ENCODE measurements around the gene SIVA1. TPM values are rescaled to one million over a fixed set of nuclear protein-coding genes. Genes with fewer than 3 reads are reported as not detected.

The SIVA1 gene
- polyA plus RNA-seq, 1 of the 3 experiments (the other 2 are of a cell fraction) = 137 TPM

DNA sequence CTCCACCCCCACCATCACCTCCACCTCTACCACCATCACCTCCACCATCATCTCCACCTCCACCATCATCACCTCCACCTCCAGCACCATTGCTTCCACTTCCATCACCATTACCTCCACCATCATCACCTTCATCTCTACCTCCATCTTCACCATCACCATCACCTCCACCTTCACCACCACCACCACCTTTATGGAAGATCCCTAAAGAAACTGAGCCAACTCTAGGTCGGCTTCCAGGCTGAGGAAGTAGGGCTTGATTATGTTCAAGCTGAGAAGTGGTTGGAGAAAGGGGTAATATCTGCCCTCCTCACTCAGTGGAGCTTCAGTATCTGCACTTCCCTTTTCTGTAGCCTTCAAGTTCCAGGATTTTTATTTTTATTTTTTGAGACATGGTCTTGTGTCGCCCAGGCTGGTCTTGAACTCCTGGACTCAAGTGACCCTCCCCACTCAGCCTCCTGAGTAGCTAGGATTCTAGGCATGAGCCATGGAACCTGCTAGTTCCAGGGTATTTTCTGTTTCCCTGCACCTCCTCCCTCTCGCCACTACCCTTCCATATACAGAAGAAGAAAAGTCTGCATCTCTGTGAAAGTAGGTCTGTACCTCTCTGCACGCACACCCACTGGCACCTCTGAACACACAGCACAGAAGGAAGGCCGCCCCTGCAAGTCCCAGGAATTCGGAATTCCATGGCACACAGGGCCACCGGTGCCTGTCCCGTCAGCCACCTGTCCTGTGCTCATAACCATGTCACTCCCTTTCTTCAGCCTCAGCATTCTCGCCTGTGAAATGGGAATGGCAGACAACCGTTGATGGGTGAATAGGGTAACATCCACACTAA lies 53.9 kb downstream of the SIVA1 start:
- no peak overlapping the region for H3K4me2 ChIP-seq
- ChIA-PET POLR2A (no interaction called here), CTCF (no interaction called here)
- no peaks in the 10 kb centered on the region for H3K9me2 ChIP-seq
- H3K9me3 ChIP-seq = no peaks in the 10 kb centered on the region
- no peak overlapping the region for H3K27ac ChIP-seq (ENCODE audit: low read depth in 2 of 2, low read length in 1 of 2)
- WGBS (ENCODE audit: low lambda C conversion rate) = 85% methylated on average over 10 of the region's 10 CpGs
- no peaks in the 10 kb centered on the region for H3K36me3 ChIP-seq (replicated peaks in 1 of 2; ENCODE audit: control insufficient read depth in 1 of 2, insufficient read depth in 2 of 2, low read length in 1 of 2)
- no peak for DNase-seq
- no peaks in the 10 kb centered on the region for H3K79me2 ChIP-seq (ENCODE audit: insufficient read depth)
- no peaks in the 10 kb centered on the region for H4K20me1 ChIP-seq (ENCODE audit: insufficient read depth)
- no peak overlapping the region for H3K4me3 ChIP-seq (ENCODE audit: low read depth in 2 of 2, low read length in 1 of 2)
- H3F3A ChIP-seq (replicated peaks; ENCODE audit: insufficient read depth) = peaks cover 3% of the 10 kb centered on the region
- H3K27me3 ChIP-seq (ENCODE audit: insufficient read depth) = no peaks in the 10 kb centered on the region
- H3K9ac ChIP-seq = no peak overlapping the region
- TF ChIP-seq TCF12 (IDR thresholded peaks at IDR 0.05) (no peak), POLR2AphosphoS5 (IDR thresholded peaks at IDR 0.05; ENCODE audit: low read depth, low read length) (no peak), FOXM1 (IDR thresholded peaks at IDR 0.05; ENCODE audit: low read depth) (no peak), SIN3A (IDR thresholded peaks at IDR 0.05; ENCODE audit: borderline replicate concordance, low read depth, low read length) (no peak)
- TF ChIP-seq, protein P1, sequence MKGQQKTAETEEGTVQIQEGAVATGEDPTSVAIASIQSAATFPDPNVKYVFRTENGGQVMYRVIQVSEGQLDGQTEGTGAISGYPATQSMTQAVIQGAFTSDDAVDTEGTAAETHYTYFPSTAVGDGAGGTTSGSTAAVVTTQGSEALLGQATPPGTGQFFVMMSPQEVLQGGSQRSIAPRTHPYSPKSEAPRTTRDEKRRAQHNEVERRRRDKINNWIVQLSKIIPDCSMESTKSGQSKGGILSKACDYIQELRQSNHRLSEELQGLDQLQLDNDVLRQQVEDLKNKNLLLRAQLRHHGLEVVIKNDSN (IDR thresholded peaks at IDR 0.05; ENCODE audit: borderline replicate concordance, low read depth) = no peak
- TF ChIP-seq, protein P2, sequence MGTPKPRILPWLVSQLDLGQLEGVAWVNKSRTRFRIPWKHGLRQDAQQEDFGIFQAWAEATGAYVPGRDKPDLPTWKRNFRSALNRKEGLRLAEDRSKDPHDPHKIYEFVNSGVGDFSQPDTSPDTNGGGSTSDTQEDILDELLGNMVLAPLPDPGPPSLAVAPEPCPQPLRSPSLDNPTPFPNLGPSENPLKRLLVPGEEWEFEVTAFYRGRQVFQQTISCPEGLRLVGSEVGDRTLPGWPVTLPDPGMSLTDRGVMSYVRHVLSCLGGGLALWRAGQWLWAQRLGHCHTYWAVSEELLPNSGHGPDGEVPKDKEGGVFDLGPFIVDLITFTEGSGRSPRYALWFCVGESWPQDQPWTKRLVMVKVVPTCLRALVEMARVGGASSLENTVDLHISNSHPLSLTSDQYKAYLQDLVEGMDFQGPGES (IDR thresholded peaks at IDR 0.05; ENCODE audit: low read depth, low read length) = no peak
- H3K4me1 ChIP-seq (ENCODE audit: control insufficient read depth in 1 of 2, insufficient read depth in 2 of 2, low read depth in 1 of 2, low read length in 1 of 2) = peaks cover 16 to 17% of the 10 kb centered on the region in 2 experiments; a peak in 3 of 4 replicates
- no peak overlapping the region for H2AFZ ChIP-seq (ENCODE audit: low read depth)

DNA sequence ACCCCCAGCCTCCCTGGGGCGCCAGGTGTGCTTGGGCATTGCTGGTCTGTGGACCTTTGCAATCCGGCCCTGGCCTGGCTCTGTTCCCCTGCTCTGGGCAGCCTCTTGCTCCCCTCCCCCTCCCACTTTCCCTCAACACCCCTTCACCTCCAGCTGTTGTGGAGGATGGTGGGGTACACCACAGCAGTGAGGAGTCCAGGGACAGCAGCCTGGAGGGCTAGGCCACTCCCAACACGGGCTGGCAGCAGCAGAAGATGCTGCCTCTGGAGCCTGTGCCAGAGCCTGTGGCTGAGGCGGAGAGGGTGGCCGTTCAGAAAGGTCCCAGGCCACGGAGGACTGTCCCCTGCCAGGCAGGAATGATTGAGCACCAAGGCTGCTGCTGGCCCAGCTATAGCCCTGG lies 55.5 kb downstream of the SIVA1 start:
- no peak overlapping the region for H3K27ac ChIP-seq (ENCODE audit: low read depth in 2 of 2, low read length in 1 of 2)
- TF ChIP-seq, protein P2 (IDR thresholded peaks at IDR 0.05; ENCODE audit: low read depth, low read length) = no peak
- no peak for TF ChIP-seq MXI1 (IDR thresholded peaks at IDR 0.05; ENCODE audit: low read depth, low read length)
- no peak for TF ChIP-seq RFX5 (IDR thresholded peaks at IDR 0.05; ENCODE audit: low read length)
- TF ChIP-seq SMC3 (IDR thresholded peaks at IDR 0.05; ENCODE audit: low read depth, low read length) = no peak
- TF ChIP-seq FOXM1 (IDR thresholded peaks at IDR 0.05; ENCODE audit: low read depth) = no peak
- TF ChIP-seq YY1 (IDR thresholded peaks at IDR 0.05; ENCODE audit: low read depth) = no peak
- no peak for TF ChIP-seq GABPA (IDR thresholded peaks at IDR 0.05; ENCODE audit: low read depth)
- no peak for TF ChIP-seq FOSL2 (IDR thresholded peaks at IDR 0.05; ENCODE audit: borderline replicate concordance, low read depth)
- no peak for TF ChIP-seq JUND (IDR thresholded peaks at IDR 0.05)
- TF ChIP-seq FOXJ3 (CRISPR knock-in tag; IDR thresholded peaks at IDR 0.05) = no peak
- no peak for TF ChIP-seq TCF12 (IDR thresholded peaks at IDR 0.05)
- TF ChIP-seq, protein P3, sequence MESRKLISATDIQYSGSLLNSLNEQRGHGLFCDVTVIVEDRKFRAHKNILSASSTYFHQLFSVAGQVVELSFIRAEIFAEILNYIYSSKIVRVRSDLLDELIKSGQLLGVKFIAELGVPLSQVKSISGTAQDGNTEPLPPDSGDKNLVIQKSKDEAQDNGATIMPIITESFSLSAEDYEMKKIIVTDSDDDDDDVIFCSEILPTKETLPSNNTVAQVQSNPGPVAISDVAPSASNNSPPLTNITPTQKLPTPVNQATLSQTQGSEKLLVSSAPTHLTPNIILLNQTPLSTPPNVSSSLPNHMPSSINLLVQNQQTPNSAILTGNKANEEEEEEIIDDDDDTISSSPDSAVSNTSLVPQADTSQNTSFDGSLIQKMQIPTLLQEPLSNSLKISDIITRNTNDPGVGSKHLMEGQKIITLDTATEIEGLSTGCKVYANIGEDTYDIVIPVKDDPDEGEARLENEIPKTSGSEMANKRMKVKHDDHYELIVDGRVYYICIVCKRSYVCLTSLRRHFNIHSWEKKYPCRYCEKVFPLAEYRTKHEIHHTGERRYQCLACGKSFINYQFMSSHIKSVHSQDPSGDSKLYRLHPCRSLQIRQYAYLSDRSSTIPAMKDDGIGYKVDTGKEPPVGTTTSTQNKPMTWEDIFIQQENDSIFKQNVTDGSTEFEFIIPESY (IDR thresholded peaks at IDR 0.05; ENCODE audit: borderline replicate concordance, low read depth) = no peak
- TF ChIP-seq ELF1 (IDR thresholded peaks at IDR 0.05) = no peak
- TF ChIP-seq NFIC (IDR thresholded peaks at IDR 0.05; ENCODE audit: borderline replicate concordance) = no peak
- TF ChIP-seq, protein P4, sequence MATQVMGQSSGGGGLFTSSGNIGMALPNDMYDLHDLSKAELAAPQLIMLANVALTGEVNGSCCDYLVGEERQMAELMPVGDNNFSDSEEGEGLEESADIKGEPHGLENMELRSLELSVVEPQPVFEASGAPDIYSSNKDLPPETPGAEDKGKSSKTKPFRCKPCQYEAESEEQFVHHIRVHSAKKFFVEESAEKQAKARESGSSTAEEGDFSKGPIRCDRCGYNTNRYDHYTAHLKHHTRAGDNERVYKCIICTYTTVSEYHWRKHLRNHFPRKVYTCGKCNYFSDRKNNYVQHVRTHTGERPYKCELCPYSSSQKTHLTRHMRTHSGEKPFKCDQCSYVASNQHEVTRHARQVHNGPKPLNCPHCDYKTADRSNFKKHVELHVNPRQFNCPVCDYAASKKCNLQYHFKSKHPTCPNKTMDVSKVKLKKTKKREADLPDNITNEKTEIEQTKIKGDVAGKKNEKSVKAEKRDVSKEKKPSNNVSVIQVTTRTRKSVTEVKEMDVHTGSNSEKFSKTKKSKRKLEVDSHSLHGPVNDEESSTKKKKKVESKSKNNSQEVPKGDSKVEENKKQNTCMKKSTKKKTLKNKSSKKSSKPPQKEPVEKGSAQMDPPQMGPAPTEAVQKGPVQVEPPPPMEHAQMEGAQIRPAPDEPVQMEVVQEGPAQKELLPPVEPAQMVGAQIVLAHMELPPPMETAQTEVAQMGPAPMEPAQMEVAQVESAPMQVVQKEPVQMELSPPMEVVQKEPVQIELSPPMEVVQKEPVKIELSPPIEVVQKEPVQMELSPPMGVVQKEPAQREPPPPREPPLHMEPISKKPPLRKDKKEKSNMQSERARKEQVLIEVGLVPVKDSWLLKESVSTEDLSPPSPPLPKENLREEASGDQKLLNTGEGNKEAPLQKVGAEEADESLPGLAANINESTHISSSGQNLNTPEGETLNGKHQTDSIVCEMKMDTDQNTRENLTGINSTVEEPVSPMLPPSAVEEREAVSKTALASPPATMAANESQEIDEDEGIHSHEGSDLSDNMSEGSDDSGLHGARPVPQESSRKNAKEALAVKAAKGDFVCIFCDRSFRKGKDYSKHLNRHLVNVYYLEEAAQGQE (IDR thresholded peaks at IDR 0.05; ENCODE audit: low read depth, low read length) = no peak
- no peak for TF ChIP-seq EZH2phosphoT487 (IDR thresholded peaks at IDR 0.05; ENCODE audit: borderline replicate concordance, low read depth)
- ChIA-PET POLR2A (no interaction called here), CTCF (no interaction called here)
- no peak for DNase-seq
- peaks cover 6 to 16% of the 10 kb centered on the region in 2 experiments; a peak in 3 of 4 replicates for H3K4me1 ChIP-seq (ENCODE audit: control insufficient read depth in 1 of 2, insufficient read depth in 2 of 2, low read depth in 1 of 2, low read length in 1 of 2)
- no peaks in the 10 kb centered on the region for H3K79me2 ChIP-seq (ENCODE audit: insufficient read depth)
- no peaks in the 10 kb centered on the region for H3K9me2 ChIP-seq
- no peak overlapping the region for H2AFZ ChIP-seq (ENCODE audit: low read depth)
- H3K4me2 ChIP-seq = no peak overlapping the region
- H3K4me3 ChIP-seq (ENCODE audit: low read depth in 2 of 2, low read length in 1 of 2) = no peak overlapping the region
- H3K27me3 ChIP-seq (ENCODE audit: insufficient read depth) = no peaks in the 10 kb centered on the region
- no peak overlapping the region for H3K9ac ChIP-seq
- H3K36me3 ChIP-seq (replicated peaks in 1 of 2; ENCODE audit: control insufficient read depth in 1 of 2, insufficient read depth in 2 of 2, low read length in 1 of 2) = no peaks in the 10 kb centered on the region
- 93% methylated on average over 6 of the region's 6 CpGs for WGBS (ENCODE audit: low lambda C conversion rate)
- H3F3A ChIP-seq (replicated peaks; ENCODE audit: insufficient read depth) = peaks cover 3% of the 10 kb centered on the region
- no peaks in the 10 kb centered on the region for H4K20me1 ChIP-seq (ENCODE audit: insufficient read depth)
- H3K9me3 ChIP-seq = no peaks in the 10 kb centered on the region
